H1 (cell line): Measurements from ENCODE around the gene GJB4. TPM values are rescaled to one million over a fixed set of nuclear protein-coding genes. Genes with fewer than 3 reads are reported as not detected.

ENCODE experiments used
- CTCF ChIA-PET: fragments of 300-600 bp; sonication (Branson Sonifier 250); formaldehyde crosslinking; loops from one replicate; lab custom pipeline; 2021; ENCODE audit not compliant: partially characterized antibody; lab: Charles Lee
- POLR2A ChIA-PET: fragments of 300-600 bp; sonication (Branson Sonifier 250); formaldehyde crosslinking; loops from one replicate; lab custom pipeline; 2021; ENCODE audit warnings: inconsistent platforms; ENCODE audit not compliant: partially characterized antibody; lab: Charles Lee
- DNase-seq, 2 experiments: peaks; one replicate each; pipeline versions ENCODE4 v3.0.0 to v3.0.0-alpha.2; 2010 to 2022; ENCODE audit warnings: low spot score in 2 of 2, low read depth in 1 of 2, mixed read lengths in 1 of 2
- FAIRE-seq: peaks from 2 replicates; lab custom pipeline; 2011; peaks lifted over from hg19 to GRCh38; lab: Jason Lieb, UNC
- H2AFZ ChIP-seq: 2 replicates; pipeline ENCODE4 v1.8.1; 2012; ENCODE audit warnings: low read length, inconsistent platforms
- H2AK5ac ChIP-seq: 2 replicates; pipeline ENCODE4 v1.6.1; 2013; ENCODE audit warnings: low read depth, low read length
- H2BK120ac ChIP-seq: replicated peaks from 2 replicates; pipeline ENCODE3; 2013; ENCODE audit warnings: low read depth, low read length, inconsistent platforms
- H2BK12ac ChIP-seq: 2 replicates; pipeline ENCODE4 v1.6.1; 2013; ENCODE audit warnings: low read depth, low read length
- H2BK15ac ChIP-seq: 2 replicates; pipeline ENCODE4 v1.6.1; 2013; ENCODE audit warnings: low read length
- H2BK20ac ChIP-seq: 2 replicates; pipeline ENCODE4 v1.6.1; 2013; ENCODE audit warnings: low read length
- H2BK5ac ChIP-seq: 2 replicates; pipeline ENCODE4 v1.6.1; 2013; ENCODE audit warnings: low read depth, low read length
- H3K14ac ChIP-seq: 2 replicates; pipeline ENCODE4 v1.6.1; 2013; ENCODE audit warnings: inconsistent platforms; ENCODE audit not compliant: insufficient read length
- H3K18ac ChIP-seq: 2 replicates; pipeline ENCODE4 v1.6.1; 2013; ENCODE audit warnings: low read length; ENCODE audit errors: extremely low read depth
- H3K23ac ChIP-seq: 2 replicates; pipeline ENCODE4 v1.6.1; 2013; ENCODE audit warnings: inconsistent platforms; ENCODE audit not compliant: insufficient read length
- H3K23me2 ChIP-seq: 2 replicates; pipeline ENCODE4 v1.6.1; 2013; ENCODE audit warnings: low read depth, low read length
- H3K27ac ChIP-seq: 2 replicates; pipeline ENCODE4 v1.6.1; 2011; ENCODE audit warnings: low read depth, low read length, inconsistent platforms
- H3K27me3 ChIP-seq, 4 experiments: replicated peaks in 1 of 4; 1 replicate in 1 of 4; 2 replicates in 3 of 4; pipeline versions ENCODE4 v1.6.1 to v1.8.1; 2011 to 2013; ENCODE audit warnings: low read length in 3 of 4, mild to moderate bottlenecking in 3 of 4, inconsistent platforms in 2 of 4, mixed read lengths in 2 of 4, moderate library complexity in 1 of 4; ENCODE audit not compliant: control insufficient read depth in 3 of 4, insufficient read depth in 3 of 4; ENCODE audit errors: extremely low read depth in 1 of 4
- H3K36me3 ChIP-seq, 4 experiments: 2 replicates each; pipeline versions ENCODE4 v1.6.1 to v1.8.1; 2011 to 2013; ENCODE audit warnings: mild to moderate bottlenecking in 4 of 4, low read length in 3 of 4, moderate library complexity in 2 of 4, control low read depth in 1 of 4, inconsistent platforms in 1 of 4; ENCODE audit not compliant: insufficient read depth in 4 of 4, control insufficient read depth in 2 of 4
- H3K4ac ChIP-seq: replicated peaks from 2 replicates; pipeline ENCODE3; 2013; ENCODE audit warnings: low read length, low read depth, mixed read lengths, inconsistent platforms; ENCODE audit not compliant: insufficient read length
- H3K4me1 ChIP-seq, 4 experiments: replicated peaks in 1 of 4; 1 replicate in 1 of 4; 2 replicates in 3 of 4; pipeline versions ENCODE4 v1.6.1 to v1.8.1; 2011 to 2013; ENCODE audit warnings: low read length in 3 of 4, inconsistent platforms in 2 of 4, mixed read lengths in 1 of 4; ENCODE audit not compliant: insufficient read depth in 4 of 4, control insufficient read depth in 3 of 4
- H3K4me2 ChIP-seq, 2 experiments: 2 replicates each; pipeline versions ENCODE4 v1.6.1 to v1.8.1; 2011 to 2013; ENCODE audit warnings: low read depth in 2 of 2, low read length in 2 of 2, control low read depth in 1 of 2, inconsistent platforms in 1 of 2, mild to moderate bottlenecking in 1 of 2; ENCODE audit not compliant: insufficient read depth in 1 of 2
- H3K4me3 ChIP-seq, 4 experiments: fragments of 200-600, 300-600 bp in 1 of 4; sonication (generic), shearing (Covaris generic), sonication (Bioruptor Twin) in 1 of 4; 2 replicates each; pipeline versions ENCODE4 v1.5.1 to v1.8.1; 2011 to 2016; ENCODE audit warnings: low read length in 4 of 4, low read depth in 3 of 4, control low read depth in 2 of 4, inconsistent platforms in 2 of 4, mild to moderate bottlenecking in 2 of 4, mixed read lengths in 1 of 4, moderate library complexity in 1 of 4; ENCODE audit not compliant: insufficient read depth in 2 of 4; ENCODE audit errors: extremely low read depth in 1 of 4
- H3K56ac ChIP-seq: replicated peaks from 2 replicates; pipeline ENCODE3; 2013; ENCODE audit warnings: low read depth, mild to moderate bottlenecking, mixed read lengths, low read length, inconsistent platforms; ENCODE audit not compliant: insufficient read length
- H3K79me1 ChIP-seq: 2 replicates; pipeline ENCODE4 v1.6.1; 2013; ENCODE audit warnings: low read depth, low read length, control low read depth
- H3K79me2 ChIP-seq, 2 experiments: 2 replicates each; pipeline versions ENCODE4 v1.6.1 to v1.8.1; 2012 to 2013; ENCODE audit warnings: low read length in 2 of 2, mild to moderate bottlenecking in 2 of 2, inconsistent platforms in 1 of 2; ENCODE audit not compliant: insufficient read depth in 2 of 2, control insufficient read depth in 1 of 2
- H3K9ac ChIP-seq, 4 experiments: replicated peaks in 1 of 4; 1 replicate in 1 of 4; 2 replicates in 3 of 4; pipeline versions ENCODE4 v1.6.1 to v1.8.1; 2011 to 2013; ENCODE audit warnings: low read depth in 3 of 4, low read length in 3 of 4, control low read depth in 2 of 4, mild to moderate bottlenecking in 2 of 4, moderate library complexity in 2 of 4, inconsistent platforms in 1 of 4; ENCODE audit errors: extremely low read depth in 1 of 4
- H3K9me3 ChIP-seq, 2 experiments: 2 replicates each; pipeline versions ENCODE4 v1.6.1 to v1.8.1; 2012 to 2013; ENCODE audit warnings: mild to moderate bottlenecking in 2 of 2, moderate library complexity in 2 of 2, control low read depth in 1 of 2, inconsistent platforms in 1 of 2, low read depth in 1 of 2, low read length in 1 of 2, mixed read lengths in 1 of 2; ENCODE audit not compliant: insufficient read depth in 2 of 2
- H4K20me1 ChIP-seq, 2 experiments: replicated peaks in 1 of 2; 2 replicates each; pipeline versions ENCODE3 to v1.8.1; 2011 to 2013; ENCODE audit warnings: inconsistent platforms in 2 of 2, low read length in 2 of 2, mild to moderate bottlenecking in 1 of 2; ENCODE audit not compliant: insufficient read depth in 2 of 2, control insufficient read depth in 1 of 2
- H4K5ac ChIP-seq: 2 replicates; pipeline ENCODE4 v1.6.1; 2013; ENCODE audit warnings: low read length, low read depth, mixed read lengths, inconsistent platforms; ENCODE audit not compliant: insufficient read length
- H4K8ac ChIP-seq: 2 replicates; pipeline ENCODE4 v1.8.0; 2013; ENCODE audit warnings: mild to moderate bottlenecking, moderate library complexity, low read length, inconsistent platforms; ENCODE audit not compliant: insufficient read depth; ENCODE audit errors: extremely low read depth
- H4K91ac ChIP-seq: replicated peaks from 2 replicates; pipeline ENCODE3; 2013; ENCODE audit warnings: low read length, mixed read lengths, inconsistent platforms; ENCODE audit not compliant: insufficient read length
- TEAD4 ChIP-seq: IDR thresholded peaks from 2 replicates; pipeline ENCODE4 v1.6.1; 2012; ENCODE audit warnings: low read depth, low read length, inconsistent platforms, mixed read lengths
- WGBS, 2 experiments: shearing (Covaris generic) in 1 of 2; methylation state at CpG; one replicate each; pipeline versions ENCODE4 v1.1.6 to v1.1.7; 2013 to 2015; ENCODE audit warnings: low lambda C conversion rate in 2 of 2, mixed read lengths in 2 of 2, inconsistent platforms in 1 of 2, low coverage in 1 of 2, missing lambda C conversion rate in 1 of 2; ENCODE audit not compliant: insufficient replicate concordance in 2 of 2, insufficient coverage in 1 of 2, insufficient read length in 1 of 2; ENCODE audit errors: extremely low coverage in 1 of 2, missing lambda C conversion rate in 1 of 2; 5-methylcytosine and 5-hydroxymethylcytosine counted together
- polyA plus RNA-seq, 7 experiments: library from polyadenylated mRNA; depleted of rRNA in 3 of 7; stranded (reverse) in 5 of 7; unstranded in 2 of 7; fragments of >200 nt in 5 of 7; fragments of 200-250 nt in 2 of 7; gene quantifications; 1 replicate in 5 of 7; 2 replicates in 1 of 7; 4 replicates in 1 of 7; pipeline versions ENCODE4 v1.2.1 to v1.2.3, GENCODE V29; 2011 to 2013; ENCODE audit warnings: missing spikeins in 2 of 7, mixed read lengths in 2 of 7
- total RNA-seq: library from RNA; stranded (reverse); fragmentation: NEBNext Ultra II Directional; extraction: Animal tissue kit (Norgen Biotek cat#: 25700); gene quantifications from 2 replicates; pipeline ENCODE4 v1.2.1, GENCODE V29; 2021

The GJB4 gene
- total and polyA plus RNA-seq, 2 of the 8 experiments (the other 6 are each of a cell fraction or from before 2014, with no cell fraction given): 0.20 to 0.41 TPM

DNA sequence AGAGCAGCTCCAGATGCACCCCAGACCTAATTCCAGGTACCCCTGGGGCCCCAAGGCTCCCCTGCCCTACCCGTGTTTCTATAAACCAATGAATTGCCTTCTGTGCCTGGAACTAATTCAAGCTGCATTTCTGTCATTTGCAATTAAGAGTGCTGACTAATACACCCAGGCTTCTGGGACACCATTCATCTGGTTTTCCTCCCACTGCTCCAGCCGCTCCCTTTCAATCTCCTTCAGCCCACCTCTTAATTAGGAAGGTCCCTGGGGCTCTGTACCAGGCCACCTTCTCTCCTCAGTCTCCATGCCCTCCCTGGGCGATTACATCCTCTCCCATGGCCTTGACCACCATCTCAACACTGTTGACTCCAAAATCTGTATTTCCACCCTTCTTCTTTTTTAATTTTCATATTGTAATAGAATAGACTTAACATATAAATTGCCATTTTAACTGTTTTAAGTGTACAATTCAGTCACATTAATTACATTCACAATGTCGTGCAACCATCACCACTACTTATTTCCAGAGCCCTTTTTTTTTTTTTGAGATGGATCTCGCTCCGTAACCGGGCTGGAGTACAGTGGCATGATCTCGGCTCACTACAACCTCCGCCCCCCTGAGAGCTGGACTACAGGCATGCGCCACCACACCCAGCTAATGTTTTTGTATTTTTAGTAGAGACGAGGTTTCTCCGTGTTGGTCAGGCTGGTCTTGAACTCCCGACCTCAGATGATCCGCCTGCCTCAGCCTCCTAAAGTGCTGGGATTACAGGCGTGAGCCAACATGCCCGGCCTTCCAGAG, 12.2 kb downstream of the GJB4 start:
- ChIA-PET POLR2A (interaction anchor here (1.2 kb wide), 1 partner anchor 10 kb away, joined by 3 read pairs; no protein-coding TSS in a partner anchor), CTCF (interaction anchor here (0.6 to 1.8 kb wide), 5 partner anchors 10 to 982 kb away, joined by 3 to 4 read pairs (median 3); no protein-coding TSS in a partner anchor)
- no peak for FAIRE-seq

More for the DNA sequence above, 12.2 kb downstream of the GJB4 start:
- Histone ChIP-seq H3K4ac (no peak overlapping the region), H4K5ac (no peak overlapping the region), H3K79me2 (no peaks in the 10 kb centered on the region), H3K23ac (no peak overlapping the region), H3K36me3 (no peaks in the 10 kb centered on the region), H3K27me3 (0 out of 7 replicates have a peak, but pooled peaks cover 0 to 4% (median 0%) of the 10 kb centered on the region in 4 experiments), H2BK120ac (no peak overlapping the region), H4K20me1 (no peaks in the 10 kb centered on the region), H4K91ac (no peak overlapping the region), H2AK5ac (no peak overlapping the region)
- no peak for TF ChIP-seq TEAD4
- TF ChIP-seq, all 59 proteins: peak for 0
- no peak overlapping the region for H3K4me3 ChIP-seq
- H3K79me1 ChIP-seq: no peaks in the 10 kb centered on the region
- no peak overlapping the region for H2BK15ac ChIP-seq
- no peak overlapping the region for H2AFZ ChIP-seq
- H3K4me1 ChIP-seq: no peaks in the 10 kb centered on the region
- no peak overlapping the region for H3K14ac ChIP-seq
- no peak overlapping the region for H3K27ac ChIP-seq
- no peak overlapping the region for H3K18ac ChIP-seq
- H2BK20ac ChIP-seq: no peak overlapping the region
- no peak overlapping the region for H2BK5ac ChIP-seq
- no peaks in the 10 kb centered on the region for H3K9me3 ChIP-seq
- no peak overlapping the region for H3K9ac ChIP-seq
- WGBS, 2 experiments: 94% methylated on average over 16 of the region's 16 CpGs; no CpG with 5 or more reads in 1 of the 2 experiments
- no peak overlapping the region for H4K8ac ChIP-seq
- H3K4me2 ChIP-seq: no peak overlapping the region
- no peak overlapping the region for H2BK12ac ChIP-seq
- H3K56ac ChIP-seq: no peak overlapping the region
- peaks cover 2% of the 10 kb centered on the region; the same call in 1 of the 2 replicates for H3K23me2 ChIP-seq
- no peak for DNase-seq
